ENCODE results near the gene CHD5.

The CHD5 gene

DNA sequence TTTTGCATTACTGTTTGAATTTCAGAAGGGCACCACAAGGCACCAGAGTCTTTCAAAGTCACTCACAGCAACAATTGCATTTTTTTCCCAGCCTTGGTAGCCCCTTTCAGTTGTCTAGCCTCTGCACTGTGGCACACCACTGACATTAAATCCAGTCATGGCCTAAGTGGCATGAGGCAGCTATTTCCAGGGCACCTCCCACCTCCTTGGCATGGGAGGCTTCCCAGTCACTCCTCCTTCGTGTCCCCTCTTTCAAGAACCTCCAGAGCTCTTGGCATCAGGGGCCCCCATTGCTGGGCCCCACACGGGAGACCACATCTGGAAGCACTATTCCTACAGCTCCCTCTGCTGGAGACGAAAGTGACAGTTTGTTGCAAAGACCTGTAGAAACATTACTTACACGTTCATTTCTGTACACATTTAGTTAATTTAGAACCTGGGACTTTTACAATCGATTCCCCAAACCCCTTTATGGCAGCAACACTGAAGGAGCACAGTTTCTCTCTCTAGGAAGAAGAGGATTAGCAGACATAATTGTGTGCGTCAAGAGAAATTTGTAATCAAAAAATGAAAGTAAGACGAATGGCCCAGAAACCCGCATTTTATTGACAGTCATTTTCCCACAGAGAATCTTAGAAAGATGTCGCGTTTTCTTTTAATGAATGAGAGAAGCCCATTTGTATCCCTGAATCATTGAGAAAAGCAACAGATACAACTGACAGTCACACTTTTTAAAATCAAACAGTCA, 5.7 kb upstream of the CHD5 start:
- DNase-seq (ENCODE audit: insufficient read length, low spot score), result no peak
- FAIRE-seq, result peak; percentile 50
- TF ChIP-seq SPI1 (IDR thresholded peaks at IDR 0.05; ENCODE audit: low read depth, low read length) (no peak), POLR2AphosphoS5 (IDR thresholded peaks at IDR 0.05; ENCODE audit: low read depth, low read length) (peak; percentile 63; the same call in 1 of the 2 replicates), POLR2A (IDR thresholded peaks at IDR 0.05; ENCODE audit: low read depth, low read length) (peak; percentile 40; the same call in 1 of the 2 replicates)

GRCh38 chr1:6185151-6185550, 5.0 kb upstream of the CHD5 start:
- FAIRE-seq, result no peak
- DNase-seq (ENCODE audit: insufficient read length, low spot score), result no peak
- no peak for TF ChIP-seq POLR2AphosphoS5 (IDR thresholded peaks at IDR 0.05; ENCODE audit: low read depth, low read length)
- TF ChIP-seq SPI1 (IDR thresholded peaks at IDR 0.05; ENCODE audit: low read depth, low read length), result no peak
- TF ChIP-seq POU2F2 (IDR thresholded peaks at IDR 0.05; ENCODE audit: low read depth, low read length), result no peak
- TF ChIP-seq POLR2A (IDR thresholded peaks at IDR 0.05; ENCODE audit: low read depth, low read length), result no peak; the same call in 1 of the 2 replicates
- TF ChIP-seq PAX5 (IDR thresholded peaks at IDR 0.05; ENCODE audit: insufficient read depth, low read length, severe bottlenecking), result no peak
- no peak for TF ChIP-seq TAF1 (IDR thresholded peaks at IDR 0.05; ENCODE audit: low read depth, low read length)

DNA sequence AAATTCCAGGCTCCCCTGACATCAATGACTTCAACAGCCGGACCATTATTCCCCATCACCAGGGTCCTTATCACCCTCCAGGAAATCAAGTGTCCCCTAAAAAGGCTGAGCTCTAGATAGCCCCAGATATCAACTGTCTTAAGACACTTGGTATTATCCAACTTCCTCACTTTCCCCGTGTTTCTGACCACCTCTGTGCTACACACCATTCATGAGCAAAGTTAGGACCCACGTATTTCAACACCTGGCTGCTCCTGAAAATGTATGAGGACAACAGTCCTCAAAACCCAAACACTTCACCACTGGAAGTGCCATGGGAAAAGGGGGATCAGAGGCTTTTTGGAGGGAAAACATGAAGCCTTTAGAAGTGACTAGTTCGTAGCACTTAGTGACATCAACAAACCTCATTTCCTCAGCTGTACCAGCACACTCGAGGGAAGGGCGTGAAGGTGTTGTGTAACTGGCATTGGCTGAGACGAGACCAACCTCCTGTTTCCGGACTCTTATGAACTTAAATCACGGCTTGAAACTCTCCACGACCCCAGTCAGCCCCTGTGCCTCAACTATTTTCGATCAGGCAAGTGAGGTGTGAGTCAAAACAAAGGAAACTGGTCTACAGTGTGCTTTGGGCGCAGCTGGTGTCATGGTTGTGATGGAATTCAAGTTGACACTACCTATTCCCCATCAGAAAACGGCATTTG, 4.1 kb upstream of the CHD5 start:
- peak; percentile 36; the same call in 1 of the 2 replicates for TF ChIP-seq POLR2A (IDR thresholded peaks at IDR 0.05; ENCODE audit: low read depth, low read length)
- 0 out of 2 replicates have a peak, but pooled peaks have one; percentile 32 for TF ChIP-seq POLR2AphosphoS5 (IDR thresholded peaks at IDR 0.05; ENCODE audit: low read depth, low read length)
- TF ChIP-seq SPI1 (IDR thresholded peaks at IDR 0.05; ENCODE audit: low read depth, low read length), result no peak
- DNase-seq (ENCODE audit: insufficient read length, low spot score) (no peak), FAIRE-seq (peak; percentile 45)

DNA sequence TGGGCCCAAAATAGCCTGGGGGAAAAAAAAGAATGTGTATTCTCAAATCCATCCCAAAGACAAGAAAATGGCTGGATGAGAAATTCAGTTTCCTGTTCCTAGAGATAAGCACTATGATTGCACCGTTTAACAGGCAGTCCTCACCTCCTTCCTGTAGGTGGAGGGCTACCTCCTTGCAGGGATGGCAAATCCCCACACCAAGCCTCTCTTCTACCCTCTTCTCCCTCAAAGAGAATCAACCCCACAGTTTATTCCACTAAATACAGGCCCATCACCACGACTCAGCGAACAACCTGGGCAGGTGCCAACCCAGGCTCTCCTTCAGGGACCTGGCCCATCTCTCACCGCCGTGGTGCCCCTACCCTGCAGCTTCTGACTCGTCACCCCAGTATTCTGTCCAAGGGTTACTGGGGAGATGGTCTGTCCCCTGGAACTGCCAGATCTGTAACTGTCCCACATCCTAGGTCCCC, 3.4 kb upstream of the CHD5 start:
- TF ChIP-seq TAF1 (IDR thresholded peaks at IDR 0.05; ENCODE audit: low read depth, low read length) (no peak), POLR2AphosphoS5 (IDR thresholded peaks at IDR 0.05; ENCODE audit: low read depth, low read length) (0 out of 2 replicates have a peak, but pooled peaks have one; percentile 48)
- DNase-seq (ENCODE audit: insufficient read length, low spot score) (no peak), FAIRE-seq (peak; percentile 54)

- FAIRE-seq, result no peak
- DNase-seq (ENCODE audit: insufficient read length, low spot score), result no peak
- TF ChIP-seq SPI1 (IDR thresholded peaks at IDR 0.05; ENCODE audit: low read depth, low read length) (no peak), TAF1 (IDR thresholded peaks at IDR 0.05; ENCODE audit: low read depth, low read length) (no peak), POU2F2 (IDR thresholded peaks at IDR 0.05; ENCODE audit: low read depth, low read length) (no peak), PAX5 (IDR thresholded peaks at IDR 0.05; ENCODE audit: insufficient read depth, low read length, severe bottlenecking) (no peak)
Measured at GRCh38 chr1:6181347-6181770, 1.2 kb upstream of the CHD5 start.

DNA sequence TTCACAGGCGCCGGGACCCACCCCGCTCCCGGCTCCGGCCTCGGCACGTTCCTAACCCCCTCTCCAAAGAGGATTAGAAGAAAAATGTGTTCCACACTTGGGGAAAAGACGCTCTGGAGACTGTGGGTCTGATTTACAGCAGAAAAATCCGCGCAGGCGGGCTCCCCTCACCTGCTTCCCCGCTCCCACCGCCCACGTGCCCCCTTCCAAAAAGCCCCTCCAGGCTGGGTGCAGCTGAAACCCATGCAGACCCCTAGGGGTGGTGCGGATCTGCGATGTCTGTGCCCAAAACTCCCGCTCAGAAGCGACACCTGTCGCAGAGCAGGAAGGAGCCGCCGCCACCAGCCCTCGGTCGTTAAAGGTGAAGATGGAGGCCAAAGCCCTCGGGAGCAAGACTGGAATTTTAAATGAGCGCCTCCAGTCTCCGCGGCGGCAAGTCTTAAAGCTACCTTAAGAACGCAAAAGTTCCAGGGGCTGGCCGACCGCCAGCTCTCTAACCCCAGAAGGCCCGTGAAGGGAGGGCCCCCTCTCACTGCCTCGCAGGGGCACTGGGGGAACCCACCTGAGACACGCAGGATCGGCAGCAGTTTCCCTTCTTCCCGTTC, 688 bp upstream of the CHD5 start:
- FAIRE-seq (no peak), DNase-seq (ENCODE audit: insufficient read length, low spot score) (no peak)
- TF ChIP-seq POLR2A (IDR thresholded peaks at IDR 0.05; ENCODE audit: low read depth, low read length) (no peak), SPI1 (IDR thresholded peaks at IDR 0.05; ENCODE audit: low read depth, low read length) (no peak), POU2F2 (IDR thresholded peaks at IDR 0.05; ENCODE audit: low read depth, low read length) (no peak), POLR2AphosphoS5 (IDR thresholded peaks at IDR 0.05; ENCODE audit: low read depth, low read length) (no peak), PAX5 (IDR thresholded peaks at IDR 0.05; ENCODE audit: insufficient read depth, low read length, severe bottlenecking) (no peak), TAF1 (IDR thresholded peaks at IDR 0.05; ENCODE audit: low read depth, low read length) (no peak)

- TF ChIP-seq POLR2AphosphoS5 (IDR thresholded peaks at IDR 0.05; ENCODE audit: low read depth, low read length) (no peak), TAF1 (IDR thresholded peaks at IDR 0.05; ENCODE audit: low read depth, low read length) (no peak), POU2F2 (IDR thresholded peaks at IDR 0.05; ENCODE audit: low read depth, low read length) (no peak), PAX5 (IDR thresholded peaks at IDR 0.05; ENCODE audit: insufficient read depth, low read length, severe bottlenecking) (no peak), POLR2A (IDR thresholded peaks at IDR 0.05; ENCODE audit: low read depth, low read length) (no peak), SPI1 (IDR thresholded peaks at IDR 0.05; ENCODE audit: low read depth, low read length) (no peak)
- FAIRE-seq, result no peak
- no peak for DNase-seq (ENCODE audit: insufficient read length, low spot score)
Measured at GRCh38 chr1:6179564-6180175, 451 bp downstream of the CHD5 start.

- TF ChIP-seq TAF1 (IDR thresholded peaks at IDR 0.05; ENCODE audit: low read depth, low read length) (no peak), POLR2A (IDR thresholded peaks at IDR 0.05; ENCODE audit: low read depth, low read length) (no peak), POU2F2 (IDR thresholded peaks at IDR 0.05; ENCODE audit: low read depth, low read length) (no peak), SPI1 (IDR thresholded peaks at IDR 0.05; ENCODE audit: low read depth, low read length) (no peak), POLR2AphosphoS5 (IDR thresholded peaks at IDR 0.05; ENCODE audit: low read depth, low read length) (no peak), PAX5 (IDR thresholded peaks at IDR 0.05; ENCODE audit: insufficient read depth, low read length, severe bottlenecking) (no peak)
- FAIRE-seq, result no peak
- no peak for DNase-seq (ENCODE audit: insufficient read length, low spot score)
Measured at GRCh38 chr1:6178751-6179563, 1.2 kb downstream of the CHD5 start.

Data from GM12891 (cell line).